H9 (cell line): ENCODE measurements around the gene SCML2. TPM values are rescaled to one million over a fixed set of nuclear protein-coding genes. Genes with fewer than 3 reads are reported as not detected.

ENCODE experiments used
- DNase-seq: peaks from one replicate; pipeline ENCODE4 v3.0.0-alpha.2; 2017
- H2AFZ ChIP-seq: one replicate; pipeline ENCODE4 v1.6.1; 2013; ENCODE audit warnings: mild to moderate bottlenecking, low read length, control low read depth, moderate library complexity
- H2AK5ac ChIP-seq: 2 replicates; pipeline ENCODE4 v1.6.1; 2013; ENCODE audit warnings: low read length, control low read depth, mixed read lengths; ENCODE audit not compliant: insufficient read length
- H2BK120ac ChIP-seq: one replicate; pipeline ENCODE4 v1.6.1; 2013; ENCODE audit warnings: low read depth, mild to moderate bottlenecking, low read length, control low read depth, inconsistent platforms; ENCODE audit not compliant: poor library complexity, severe bottlenecking
- H2BK12ac ChIP-seq: 2 replicates; pipeline ENCODE4 v1.6.1; 2013; ENCODE audit warnings: low read length, control low read depth, mixed read lengths, low read depth; ENCODE audit not compliant: insufficient read length
- H2BK15ac ChIP-seq: 2 replicates; pipeline ENCODE4 v1.6.1; 2013; ENCODE audit warnings: low read depth, low read length, control low read depth
- H2BK20ac ChIP-seq: one replicate; pipeline ENCODE4 v1.6.1; 2013; ENCODE audit warnings: low read depth, mild to moderate bottlenecking, low read length, control low read depth, inconsistent platforms; ENCODE audit not compliant: poor library complexity, severe bottlenecking
- H2BK5ac ChIP-seq: 2 replicates; pipeline ENCODE4 v1.6.1; 2013; ENCODE audit warnings: low read length, control low read depth, mixed read lengths; ENCODE audit not compliant: insufficient read length
- H3K14ac ChIP-seq: 2 replicates; pipeline ENCODE4 v1.6.1; 2013; ENCODE audit warnings: low read length, control low read depth; ENCODE audit not compliant: insufficient read depth
- H3K18ac ChIP-seq: 2 replicates; pipeline ENCODE4 v1.6.1; 2013; ENCODE audit warnings: low read depth, mild to moderate bottlenecking, mixed read lengths, low read length, control low read depth; ENCODE audit not compliant: insufficient read length
- H3K23ac ChIP-seq: 2 replicates; pipeline ENCODE4 v1.6.1; 2013; ENCODE audit warnings: low read length, control low read depth, mixed read lengths, low read depth; ENCODE audit not compliant: insufficient read length
- H3K23me2 ChIP-seq: 2 replicates; pipeline ENCODE4 v1.6.1; 2013; ENCODE audit warnings: low read depth, mild to moderate bottlenecking, mixed read lengths, low read length, control low read depth; ENCODE audit not compliant: insufficient read length, poor library complexity, severe bottlenecking
- H3K27ac ChIP-seq: 2 replicates; pipeline ENCODE4 v1.5.1; 2013; ENCODE audit warnings: low read length, control low read depth, mixed read lengths, low read depth; ENCODE audit not compliant: insufficient read length
- H3K27me3 ChIP-seq: 2 replicates; pipeline ENCODE4 v1.6.1; 2013; ENCODE audit warnings: low read length, control low read depth, inconsistent platforms; ENCODE audit not compliant: insufficient read depth
- H3K4ac ChIP-seq: 2 replicates; pipeline ENCODE4 v1.6.1; 2013; ENCODE audit warnings: low read depth, mild to moderate bottlenecking, control low read depth, inconsistent platforms, low read length, moderate library complexity
- H3K4me1 ChIP-seq: 2 replicates; pipeline ENCODE4 v1.6.1; 2013; ENCODE audit warnings: low read length, control low read depth, inconsistent platforms; ENCODE audit not compliant: insufficient read depth
- H3K4me2 ChIP-seq: 2 replicates; pipeline ENCODE4 v1.6.1; 2013; ENCODE audit warnings: low read length, control low read depth, mixed read lengths; ENCODE audit not compliant: insufficient read length, insufficient read depth
- H3K56ac ChIP-seq: 2 replicates; pipeline ENCODE4 v1.6.1; 2013; ENCODE audit warnings: low read depth, mild to moderate bottlenecking, mixed read lengths, low read length, control low read depth; ENCODE audit not compliant: insufficient read length
- H3K79me1 ChIP-seq: 2 replicates; pipeline ENCODE4 v1.6.1; 2013; ENCODE audit warnings: low read depth, mild to moderate bottlenecking, moderate library complexity, low read length, control low read depth, inconsistent platforms; ENCODE audit not compliant: insufficient read depth, poor library complexity, severe bottlenecking
- H3K79me2 ChIP-seq: 2 replicates; pipeline ENCODE4 v1.6.1; 2013; ENCODE audit warnings: low read length, control low read depth, inconsistent platforms; ENCODE audit not compliant: insufficient read depth
- H3K9ac ChIP-seq: 2 replicates; pipeline ENCODE4 v1.6.1; 2013; ENCODE audit warnings: low read length, control low read depth, mixed read lengths; ENCODE audit not compliant: insufficient read length; ENCODE audit errors: extremely low read depth
- H3K9me3 ChIP-seq: one replicate; pipeline ENCODE4 v1.6.1; 2013; ENCODE audit warnings: low read depth, low read length, inconsistent platforms; ENCODE audit not compliant: control insufficient read depth
- H3T11ph ChIP-seq: one replicate; pipeline ENCODE4 v1.6.1; 2013; ENCODE audit warnings: mild to moderate bottlenecking, low read length, control low read depth, inconsistent platforms
- H4K20me1 ChIP-seq: one replicate; pipeline ENCODE4 v1.6.1; 2013; ENCODE audit not compliant: control insufficient read depth, insufficient read length, insufficient read depth
- H4K5ac ChIP-seq: 2 replicates; pipeline ENCODE4 v1.6.1; 2013; ENCODE audit warnings: low read depth, mild to moderate bottlenecking, mixed read lengths, low read length, control low read depth; ENCODE audit not compliant: insufficient read length
- H4K8ac ChIP-seq: replicated peaks from 2 replicates; pipeline ENCODE4 v1.6.1; 2013; ENCODE audit warnings: low read length, control low read depth, mixed read lengths, low read depth; ENCODE audit not compliant: insufficient read length
- H4K91ac ChIP-seq: 2 replicates; pipeline ENCODE4 v1.6.1; 2013; ENCODE audit warnings: low read depth, mild to moderate bottlenecking, moderate library complexity, mixed read lengths, low read length, control low read depth; ENCODE audit not compliant: insufficient read length
- H3K27ac Mint-ChIP-seq, 3 experiments: 2 replicates in 2 of 3; 3 replicates in 1 of 3; pipeline ENCODE4 v1.8.0; 2020 to 2021; ENCODE audit warnings: mixed read lengths in 3 of 3, mild to moderate bottlenecking in 1 of 3, moderate library complexity in 1 of 3
- H3K27me3 Mint-ChIP-seq: 2 replicates; pipeline ENCODE4 v1.8.0; 2021; ENCODE audit warnings: low read depth, mild to moderate bottlenecking, moderate library complexity, mixed read lengths
- H3K36me3 Mint-ChIP-seq, 3 experiments: 2 replicates in 2 of 3; 3 replicates in 1 of 3; pipeline ENCODE4 v1.8.0; 2020 to 2021; ENCODE audit warnings: low read depth in 3 of 3, mixed read lengths in 3 of 3; ENCODE audit not compliant: insufficient read depth in 1 of 3
- H3K4me1 Mint-ChIP-seq, 2 experiments: 2 replicates each; pipeline ENCODE4 v1.8.0; 2020; ENCODE audit warnings: mixed read lengths in 2 of 2
- H3K4me3 Mint-ChIP-seq, 2 experiments: 2 replicates in 1 of 2; 3 replicates in 1 of 2; pipeline ENCODE4 v1.8.0; 2020 to 2021; ENCODE audit warnings: mild to moderate bottlenecking in 2 of 2, mixed read lengths in 2 of 2, moderate library complexity in 1 of 2
- H3K9me3 Mint-ChIP-seq, 2 experiments: 2 replicates in 1 of 2; 3 replicates in 1 of 2; pipeline ENCODE4 v1.8.0; 2020; ENCODE audit warnings: mild to moderate bottlenecking in 2 of 2, mixed read lengths in 2 of 2, moderate library complexity in 1 of 2
- CTCF ChIP-seq: fragments of 200-600 bp; sonication (generic); conservative IDR thresholded peaks from 3 replicates; pipeline ENCODE4 v1.8.0; 2021; ENCODE audit warnings: antibody characterized with exemption, mild to moderate bottlenecking
- WGBS: extraction: QIAGEN DNeasy Blood & Tissue Kit; methylation state at CpG from one replicate; pipeline ENCODE4 v1.1.7; 2013; ENCODE audit warnings: missing lambda C conversion rate, low lambda C conversion rate, mixed read lengths; ENCODE audit not compliant: insufficient read length; ENCODE audit errors: extremely low coverage; 5-methylcytosine and 5-hydroxymethylcytosine counted together
- total RNA-seq: library from RNA; stranded (reverse); gene quantifications from 2 replicates; pipeline ENCODE4 v1.2.1, GENCODE V29; 2021

The SCML2 gene
- total RNA-seq, 1 experiment from 2014 or later = 15.5 TPM

GRCh38 chrX:18286322-18286831, 68.1 kb downstream of the SCML2 start:
- TF ChIP-seq CTCF = no peak
- Histone ChIP-seq H3K56ac (no peak overlapping the region), H3K9me3 (peaks cover 20% of the 10 kb centered on the region), H3K4me2 (no peak overlapping the region), H2BK20ac (no peak overlapping the region), H3K23ac (no peak overlapping the region), H4K91ac (no peak overlapping the region), H2AFZ (no peak overlapping the region), H3K14ac (no peak overlapping the region), H2AK5ac (no peak overlapping the region), H3K4me1 (no peaks in the 10 kb centered on the region), H4K8ac (no peak overlapping the region), H3K27ac (no peak overlapping the region), H3K79me2 (no peaks in the 10 kb centered on the region), H3K18ac (no peak overlapping the region), H3K79me1 (no peaks in the 10 kb centered on the region), H4K5ac (no peak overlapping the region), H2BK12ac (no peak overlapping the region), H3K9ac (no peak overlapping the region), H2BK15ac (no peak overlapping the region), H3K4ac (no peak overlapping the region), H3T11ph (no peak overlapping the region), H2BK5ac (no peak overlapping the region), H3K27me3 (no peaks in the 10 kb centered on the region), H4K20me1 (no peaks in the 10 kb centered on the region), H3K23me2 (no peaks in the 10 kb centered on the region), H2BK120ac (no peak overlapping the region)
- no peak overlapping the region; a peak in 1 of 7 replicates for H3K27ac Mint-ChIP-seq
- WGBS = no CpG with 5 or more reads among the region's 3 CpGs
- no peaks in the 10 kb centered on the region; a peak in 3 of 7 replicates for H3K36me3 Mint-ChIP-seq
- peaks cover 49 to 59% of the 10 kb centered on the region in 2 experiments for H3K9me3 Mint-ChIP-seq
- no peak for DNase-seq
- no peaks in the 10 kb centered on the region for H3K27me3 Mint-ChIP-seq
- H3K4me3 Mint-ChIP-seq = no peak overlapping the region
- H3K4me1 Mint-ChIP-seq = peaks cover 25 to 36% of the 10 kb centered on the region in 2 experiments
